ENCODE data around the gene SSH3. TPM values are rescaled to one million over a fixed set of nuclear protein-coding genes. Genes with fewer than 3 reads are reported as not detected.

Gene SSH3
- total RNA-seq, 1 donor from 2014 or later = 30.4 TPM

DNA sequence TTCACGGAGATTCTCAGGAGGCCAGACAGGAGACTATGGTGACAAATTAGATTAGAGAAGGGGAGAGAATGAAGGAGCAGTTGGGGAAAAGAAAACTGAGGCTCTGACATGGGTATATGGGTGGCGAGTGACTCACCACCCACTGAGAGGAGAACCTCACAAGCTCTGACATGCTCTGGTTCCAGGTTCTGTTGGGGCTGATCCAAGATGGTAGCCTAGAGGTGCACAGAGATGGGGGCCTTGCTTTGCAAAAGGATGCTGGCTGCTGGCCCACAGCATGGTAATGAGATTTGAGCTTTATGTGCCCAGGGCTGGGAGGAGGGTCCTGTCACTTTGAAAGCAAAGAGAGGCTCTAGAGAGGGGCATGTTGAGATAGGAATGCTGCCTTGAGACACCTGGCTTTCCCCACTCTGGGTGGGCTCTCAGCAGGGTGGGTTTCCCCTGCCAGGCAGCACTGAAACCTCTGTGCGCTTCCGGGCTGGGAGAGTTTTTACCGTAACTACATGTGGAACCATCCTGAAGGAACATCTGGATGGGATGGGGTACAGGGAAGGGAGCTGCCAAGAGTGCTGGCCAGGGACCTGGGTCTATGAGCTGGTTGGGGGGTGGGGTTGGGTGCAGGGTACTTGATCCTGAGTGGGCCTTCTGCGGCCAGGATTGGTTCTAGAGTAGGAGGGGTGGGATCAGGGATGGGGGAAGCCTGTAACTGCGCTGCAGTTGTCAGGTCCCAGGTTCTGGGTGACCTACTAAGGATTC lies 38.3 kb upstream of the SSH3 start:
- no peak overlapping the region for H3K4me3 ChIP-seq (ENCODE audit: low read depth, low read length)
- TF ChIP-seq, protein P1, sequence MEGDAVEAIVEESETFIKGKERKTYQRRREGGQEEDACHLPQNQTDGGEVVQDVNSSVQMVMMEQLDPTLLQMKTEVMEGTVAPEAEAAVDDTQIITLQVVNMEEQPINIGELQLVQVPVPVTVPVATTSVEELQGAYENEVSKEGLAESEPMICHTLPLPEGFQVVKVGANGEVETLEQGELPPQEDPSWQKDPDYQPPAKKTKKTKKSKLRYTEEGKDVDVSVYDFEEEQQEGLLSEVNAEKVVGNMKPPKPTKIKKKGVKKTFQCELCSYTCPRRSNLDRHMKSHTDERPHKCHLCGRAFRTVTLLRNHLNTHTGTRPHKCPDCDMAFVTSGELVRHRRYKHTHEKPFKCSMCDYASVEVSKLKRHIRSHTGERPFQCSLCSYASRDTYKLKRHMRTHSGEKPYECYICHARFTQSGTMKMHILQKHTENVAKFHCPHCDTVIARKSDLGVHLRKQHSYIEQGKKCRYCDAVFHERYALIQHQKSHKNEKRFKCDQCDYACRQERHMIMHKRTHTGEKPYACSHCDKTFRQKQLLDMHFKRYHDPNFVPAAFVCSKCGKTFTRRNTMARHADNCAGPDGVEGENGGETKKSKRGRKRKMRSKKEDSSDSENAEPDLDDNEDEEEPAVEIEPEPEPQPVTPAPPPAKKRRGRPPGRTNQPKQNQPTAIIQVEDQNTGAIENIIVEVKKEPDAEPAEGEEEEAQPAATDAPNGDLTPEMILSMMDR (conservative IDR thresholded peaks at IDR 0.05; ENCODE audit: low read depth, low read length) = no peak
- no peak for DNase-seq (ENCODE audit: low read depth)

DNA sequence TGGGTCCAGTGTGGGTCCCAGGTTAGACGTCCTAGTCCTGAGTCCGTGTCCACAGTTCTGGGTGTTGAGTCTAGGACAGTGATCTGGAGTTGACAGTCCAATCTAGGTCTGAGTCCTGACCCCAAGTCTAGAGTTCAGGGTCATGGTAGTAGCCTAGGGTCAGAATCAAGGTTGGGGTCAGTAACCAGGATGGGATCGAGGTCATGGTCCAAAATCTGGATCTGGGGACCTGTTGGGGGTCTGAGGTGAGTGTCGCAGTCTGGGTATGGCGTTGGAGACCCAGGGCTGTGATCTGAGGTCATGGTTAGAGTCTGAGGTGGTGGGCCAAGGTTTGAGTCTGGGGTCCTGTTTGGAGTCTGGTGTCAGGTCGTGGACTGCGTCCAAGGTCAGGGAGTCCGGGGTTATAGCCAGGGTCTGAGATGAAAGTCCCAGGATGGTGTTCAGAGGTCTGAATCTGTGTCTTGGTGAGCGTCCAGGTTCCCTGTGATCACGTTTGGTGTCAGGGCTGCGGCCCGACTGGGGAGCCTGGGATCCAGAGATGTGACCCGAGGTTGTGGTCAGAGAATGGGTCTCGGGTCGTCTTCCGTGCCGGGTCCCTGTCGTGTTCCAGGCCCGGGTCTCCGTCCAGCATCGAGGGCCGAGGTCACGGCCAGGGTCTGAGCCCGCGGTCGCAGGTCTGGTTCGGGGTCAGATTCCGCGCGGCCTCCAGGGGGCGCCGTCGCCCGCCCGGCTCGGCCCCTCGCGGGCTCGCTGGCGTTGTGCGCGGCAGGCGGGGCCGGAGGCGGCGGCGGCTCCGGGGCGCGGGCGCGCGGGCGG lies 37.5 kb upstream of the SSH3 start:
- peak overlapping the region; percentile 38 for H3K4me3 ChIP-seq (ENCODE audit: low read depth, low read length)
- no peak for DNase-seq (ENCODE audit: low read depth)
- TF ChIP-seq, protein P1 (conservative IDR thresholded peaks at IDR 0.05; ENCODE audit: low read depth, low read length) = peak; percentile 59

DNA sequence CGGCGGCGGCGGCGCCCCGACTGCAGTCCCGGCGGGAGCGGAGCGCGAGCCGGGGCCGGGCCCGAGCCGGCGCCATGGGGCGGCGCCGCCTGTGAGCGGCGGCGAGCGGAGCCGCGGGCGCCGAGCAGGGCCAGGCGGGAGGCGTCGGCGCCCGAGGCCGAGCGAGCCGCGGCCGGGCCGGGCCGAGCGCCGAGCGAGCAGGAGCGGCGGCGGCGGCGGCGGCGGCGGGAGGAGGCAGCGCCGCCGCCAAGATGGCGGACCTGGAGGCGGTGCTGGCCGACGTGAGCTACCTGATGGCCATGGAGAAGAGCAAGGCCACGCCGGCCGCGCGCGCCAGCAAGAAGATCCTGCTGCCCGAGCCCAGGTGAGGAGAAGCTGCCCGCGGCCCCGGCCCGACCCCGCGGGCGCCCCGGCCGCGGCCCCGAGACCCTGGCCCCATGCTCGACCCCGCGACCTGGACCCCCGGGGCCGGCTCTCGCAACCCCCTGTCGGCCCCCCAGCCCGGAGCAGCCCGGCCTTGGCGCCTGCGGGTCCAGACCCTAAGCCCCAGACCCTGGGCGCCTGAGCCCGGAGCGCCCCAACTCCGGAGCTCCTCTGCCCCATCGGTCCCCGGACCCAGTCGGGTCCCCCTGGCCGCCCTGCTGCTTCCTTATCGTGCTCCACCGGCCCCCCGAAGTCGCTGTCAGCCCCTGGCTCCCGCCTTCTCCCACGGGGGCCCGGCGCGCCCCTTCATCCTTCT lies 36.7 kb upstream of the SSH3 start, which contains the start of gene GRK2:
Gene GRK2 (plus strand): TSS at position 25 of the 739 bp plus-strand sequence. CDS start 227 bp downstream, at position 252.
- H3K4me3 ChIP-seq (ENCODE audit: low read depth, low read length) = peak within 1 kb of the TSS; percentile 92
- TF ChIP-seq, protein P1 (conservative IDR thresholded peaks at IDR 0.05; ENCODE audit: low read depth, low read length) = no peak
- no peak for DNase-seq (ENCODE audit: low read depth)

DNA sequence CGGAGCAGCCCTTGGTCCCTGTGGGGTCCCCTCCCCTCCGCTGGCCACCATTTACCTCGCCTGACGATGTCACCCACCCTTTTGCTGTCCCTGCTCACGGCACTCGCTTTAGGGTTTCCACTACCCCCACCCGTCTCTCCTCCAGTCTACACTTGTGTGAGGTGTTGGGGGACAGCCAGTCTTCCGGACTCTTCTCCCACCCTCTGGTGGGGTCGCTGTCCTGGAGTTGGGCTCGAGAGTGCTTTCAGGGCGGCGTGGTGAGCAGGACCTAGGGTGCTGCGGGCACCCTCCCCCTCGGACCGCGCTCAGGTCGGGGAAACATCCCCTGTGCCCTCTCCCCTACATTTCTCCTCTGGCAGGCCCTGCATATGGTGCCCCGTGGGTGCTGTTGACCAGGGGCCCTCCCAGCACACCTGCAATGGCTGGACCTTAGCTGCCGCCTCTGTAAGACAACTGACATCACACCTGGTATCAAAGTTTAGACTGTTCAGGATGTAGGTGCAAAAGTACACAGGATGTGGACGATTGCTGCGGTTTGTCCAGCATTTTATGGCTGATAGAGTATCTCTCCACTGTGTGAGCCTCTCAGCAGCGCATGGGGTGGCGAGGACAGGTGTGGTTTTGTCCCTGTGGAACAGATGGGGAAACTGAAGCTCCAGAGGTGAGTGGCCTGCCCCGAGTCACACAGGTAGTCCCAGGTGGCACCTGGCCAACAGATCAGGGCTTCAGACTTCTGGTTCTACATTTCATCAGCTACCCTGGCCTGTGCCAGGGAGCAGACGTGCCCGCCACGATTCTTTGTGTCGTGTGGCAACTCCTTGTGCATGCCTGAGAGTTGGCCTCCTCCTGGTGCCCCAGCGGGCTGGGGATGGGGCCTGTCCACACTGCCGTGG lies 35.9 kb upstream of the SSH3 start:
- TF ChIP-seq, protein P1 (conservative IDR thresholded peaks at IDR 0.05; ENCODE audit: low read depth, low read length) = peak; percentile 11
- peak overlapping the region; percentile 92 for H3K4me3 ChIP-seq (ENCODE audit: low read depth, low read length)
- no peak for DNase-seq (ENCODE audit: low read depth)

DNA sequence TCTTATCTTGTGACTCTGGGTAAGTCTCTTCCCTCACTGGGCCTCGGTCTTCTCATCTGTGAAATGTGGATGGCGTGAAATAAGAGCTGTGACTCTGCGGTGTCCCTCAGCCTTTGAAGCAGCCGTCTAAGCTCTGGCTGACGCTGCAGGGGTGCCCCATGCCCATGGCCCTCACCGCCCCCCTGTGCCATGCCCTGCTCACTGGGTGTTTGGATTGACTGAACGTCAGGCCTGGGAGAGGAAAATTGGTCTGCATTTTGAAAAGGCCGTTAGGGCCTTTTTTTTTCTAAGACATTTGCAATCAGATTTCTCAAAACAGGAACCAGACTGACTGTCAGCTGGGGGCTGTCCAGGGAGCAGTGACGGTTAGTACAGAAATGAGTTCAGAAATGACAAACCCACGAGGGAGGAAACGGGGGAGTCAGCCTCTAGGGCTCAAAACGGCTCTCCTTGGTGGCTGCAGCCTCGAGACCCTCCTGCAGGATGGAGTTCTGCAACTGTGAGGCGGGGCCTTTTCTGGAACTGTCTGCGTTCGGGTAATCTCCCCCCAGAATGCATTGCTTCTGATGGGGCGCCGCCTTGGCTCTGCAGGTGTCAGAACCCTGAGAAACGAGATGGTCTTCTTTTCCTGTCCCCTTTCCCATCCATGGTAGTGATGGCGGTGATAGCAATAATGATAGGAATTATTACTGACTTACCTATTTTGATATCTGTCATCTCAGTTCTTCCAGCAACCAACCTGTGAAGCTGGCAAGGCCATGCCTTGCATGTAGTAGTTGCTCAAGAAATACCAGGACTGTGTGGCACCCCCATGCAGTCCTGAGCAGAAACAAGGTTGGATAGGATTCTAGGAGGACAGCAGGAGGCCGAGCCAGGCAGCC lies 35.0 kb upstream of the SSH3 start:
- TF ChIP-seq, protein P1 (conservative IDR thresholded peaks at IDR 0.05; ENCODE audit: low read depth, low read length) = no peak
- DNase-seq (ENCODE audit: low read depth) = no peak
- peak overlapping the region; percentile 92 for H3K4me3 ChIP-seq (ENCODE audit: low read depth, low read length)

All from epithelial cell of proximal tubule (primary cell).